T-cell (primary cell): ENCODE measurements around the gene SNED1. TPM values are rescaled to one million over a fixed set of nuclear protein-coding genes. Genes with fewer than 3 reads are reported as not detected.

Source experiments
- ATAC-seq, 4 experiments: fragments of 200-7000 bp in 3 of 4; fragments of 150-1000 bp in 1 of 4; cut with Tn5 transposase; replicated peaks in 1 of 4; 1 replicate in 3 of 4; 2 replicates in 1 of 4; pipeline ENCODE4 v1.10.0; 2021; ENCODE audit warnings: moderate library complexity in 3 of 4, mild to moderate bottlenecking in 2 of 4, moderate number of reproducible peaks in 1 of 4
- CTCF ChIA-PET, 2 donors: fragments of 300-600 bp; sonication (Branson Sonifier 250); formaldehyde crosslinking; loops; one replicate each; lab custom pipeline; 2022; ENCODE audit warnings: antibody characterized with exemption in 2 of 2; lab: Charles Lee
- POLR2A ChIA-PET, 2 donors: fragments of 300-600 bp; sonication (Branson Sonifier 250); formaldehyde crosslinking; loops; one replicate each; lab custom pipeline; 2022; ENCODE audit warnings: antibody characterized with exemption in 2 of 2; lab: Charles Lee
- DNase-seq, 35 experiments: peaks; one replicate each; pipeline versions ENCODE4 v3.0.0 to v3.0.0-alpha.2; 2013 to 2023
- H3K27ac ChIP-seq: one replicate; pipeline ENCODE4 v1.5.1; 2013; ENCODE audit warnings: low read length
- H3K27me3 ChIP-seq, 2 experiments: replicated peaks in 1 of 2; 1 replicate in 1 of 2; 2 replicates in 1 of 2; pipeline versions ENCODE4 v1.6.1 to v1.7.0; 2013; ENCODE audit warnings: low read length in 1 of 2, mixed read lengths in 1 of 2; ENCODE audit not compliant: control insufficient read depth in 2 of 2, insufficient read depth in 2 of 2; ENCODE audit errors: extremely low read depth in 1 of 2
- H3K36me3 ChIP-seq, 2 donors: 1 replicate in 1 of 2; 2 replicates in 1 of 2; pipeline versions ENCODE4 v1.6.1 to v1.7.0; 2013; ENCODE audit warnings: low read length in 1 of 2; ENCODE audit not compliant: control insufficient read depth in 2 of 2, insufficient read depth in 1 of 2; ENCODE audit errors: extremely low read depth in 1 of 2
- H3K4me1 ChIP-seq, 2 experiments: 1 replicate in 1 of 2; 2 replicates in 1 of 2; pipeline versions ENCODE4 v1.6.1 to v1.7.0; 2013; ENCODE audit warnings: low read length in 2 of 2, mixed read lengths in 1 of 2; ENCODE audit not compliant: insufficient read depth in 2 of 2, control insufficient read depth in 1 of 2; ENCODE audit errors: extremely low read depth in 1 of 2
- H3K4me3 ChIP-seq, 2 donors: 1 replicate in 1 of 2; 2 replicates in 1 of 2; pipeline versions ENCODE4 v1.5.1 to v1.7.0; 2013; ENCODE audit warnings: mild to moderate bottlenecking in 2 of 2, low read length in 1 of 2, moderate library complexity in 1 of 2; ENCODE audit not compliant: control insufficient read depth in 1 of 2; ENCODE audit errors: extremely low read depth in 1 of 2
- H3K9me3 ChIP-seq: 2 replicates; pipeline ENCODE4 v1.7.0; 2013
- H3K27ac Mint-ChIP-seq, 2 donors: one replicate each; pipeline ENCODE4 v1.8.0; 2020 to 2021; ENCODE audit warnings: mild to moderate bottlenecking in 2 of 2, mixed read lengths in 2 of 2
- H3K27me3 Mint-ChIP-seq, 2 donors: one replicate each; pipeline ENCODE4 v1.8.0; 2021 to 2022; ENCODE audit warnings: mixed read lengths in 2 of 2
- H3K36me3 Mint-ChIP-seq: one replicate; pipeline ENCODE4 v1.8.0; 2021; ENCODE audit warnings: mixed read lengths
- H3K4me1 Mint-ChIP-seq, 3 donors: one replicate each; pipeline ENCODE4 v1.8.0; 2020 to 2022; ENCODE audit warnings: mixed read lengths in 3 of 3, mild to moderate bottlenecking in 1 of 3
- H3K4me3 Mint-ChIP-seq, 3 donors: one replicate each; pipeline ENCODE4 v1.8.0; 2020 to 2022; ENCODE audit warnings: mild to moderate bottlenecking in 3 of 3, mixed read lengths in 3 of 3, moderate library complexity in 3 of 3
- H3K9me3 Mint-ChIP-seq, 3 donors: one replicate each; pipeline ENCODE4 v1.8.0; 2020 to 2022; ENCODE audit warnings: mixed read lengths in 3 of 3
- WGBS: methylation state at CpG from one replicate; pipeline ENCODE4 v1.1.5; 2013; ENCODE audit warnings: missing lambda C conversion rate; ENCODE audit not compliant: insufficient coverage; 5-methylcytosine and 5-hydroxymethylcytosine counted together
- total RNA-seq, 35 experiments: library from RNA in 6 of 35; stranded (reverse) in 6 of 35; fragments of 120-200 nt in 1 of 35; gene quantifications; one replicate each; pipeline versions ENCODE4 v1.2.1 to v1.2.4 and lab custom pipeline; 2013 to 2026

SNED1 gene
- total RNA-seq, 5 donors from 2014 or later (not counting 1 experiment from before 2014, with no cell fraction given): 37.7 to 82.5 (median 69.4) TPM

DNA sequence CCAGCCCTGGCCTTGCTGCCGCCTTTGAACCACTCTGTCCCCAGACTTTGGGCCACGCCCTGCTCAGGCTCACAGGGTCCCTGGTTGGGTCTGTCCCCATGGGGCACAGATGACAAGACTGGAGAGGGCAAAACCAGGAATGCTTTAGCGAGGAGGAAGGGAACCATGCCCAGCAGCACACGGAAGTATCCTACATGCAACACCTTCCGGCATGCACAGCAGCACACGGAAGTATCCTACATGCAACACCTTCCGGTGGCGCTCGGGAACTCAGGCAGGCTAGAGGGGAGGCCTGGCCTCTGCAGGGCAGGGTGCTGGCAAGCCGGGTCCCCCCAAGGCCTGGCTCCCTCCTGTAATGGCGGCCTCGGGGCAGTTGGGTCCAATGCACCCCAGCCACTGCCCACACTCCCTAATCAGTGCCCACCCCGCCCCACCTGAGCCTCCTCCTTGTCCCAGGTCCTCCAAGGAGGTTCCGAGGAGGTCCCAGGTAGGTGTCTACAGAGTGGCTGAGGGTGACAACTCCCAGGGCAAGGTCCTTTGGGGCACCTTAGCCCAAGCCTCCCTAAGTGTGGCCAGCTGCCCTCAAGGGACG is 33.6 kb upstream of the SNED1 start:
- Histone ChIP-seq H3K9me3 (no peaks in the 10 kb centered on the region), H3K27me3 (peaks cover 0 to 17% of the 10 kb centered on the region in 2 experiments), H3K27ac (no peak overlapping the region), H3K36me3 (no peaks in the 10 kb centered on the region), H3K4me3 (no peak overlapping the region), H3K4me1 (no peaks in the 10 kb centered on the region)
- CTCF ChIA-PET: no interaction called here
- 87% methylated on average over 9 of the region's 15 CpGs for WGBS
- Mint-ChIP-seq H3K9me3 (no peaks in the 10 kb centered on the region), H3K36me3 (no peaks in the 10 kb centered on the region), H3K4me1 (no peaks in the 10 kb centered on the region), H3K27me3 (peaks cover 0 to 2% of the 10 kb centered on the region in 2 donors), H3K27ac (no peak overlapping the region), H3K4me3 (no peak overlapping the region)
- POLR2A ChIA-PET: no interaction called here
- ATAC-seq (no peak), DNase-seq (peak in 1 of 35 experiments; percentile 3)

DNA sequence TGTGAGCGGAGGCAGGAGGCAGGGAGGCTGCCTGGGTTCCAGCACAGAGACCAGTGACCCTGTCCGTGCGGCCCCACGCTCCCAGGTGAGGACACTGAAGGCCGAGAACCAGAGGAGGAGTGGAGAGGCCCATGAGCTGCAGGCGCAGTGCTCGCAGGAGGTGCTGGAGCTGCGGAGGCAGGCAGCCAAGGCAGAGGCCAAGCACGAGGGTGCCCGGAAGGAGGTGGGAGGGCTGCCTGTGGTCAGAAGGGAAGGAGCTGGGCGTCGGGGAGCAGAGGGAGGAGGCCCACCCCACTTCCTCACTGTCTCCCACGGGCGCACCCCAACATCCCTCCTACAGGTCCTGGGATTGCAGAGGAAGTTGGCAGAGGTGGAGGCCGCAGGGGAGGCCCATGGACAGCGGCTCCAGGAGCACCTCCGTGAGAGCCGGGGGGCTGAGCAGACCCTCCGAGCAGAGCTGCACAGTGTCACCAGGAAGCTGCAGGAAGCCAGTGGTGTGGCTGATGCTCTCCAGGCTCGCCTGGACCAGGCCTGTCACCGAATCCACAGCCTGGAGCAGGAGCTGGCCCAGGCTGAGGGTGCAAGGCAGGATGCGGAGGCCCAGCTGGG is 33.0 kb upstream of the SNED1 start:
- CTCF ChIA-PET: no interaction called here
- Histone ChIP-seq H3K27me3 (peaks cover 0 to 17% of the 10 kb centered on the region in 2 experiments), H3K36me3 (no peaks in the 10 kb centered on the region), H3K4me3 (no peak overlapping the region), H3K27ac (no peak overlapping the region), H3K9me3 (no peaks in the 10 kb centered on the region), H3K4me1 (no peaks in the 10 kb centered on the region)
- WGBS: 71% methylated on average over 12 of the region's 22 CpGs
- ATAC-seq: no peak
- H3K36me3 Mint-ChIP-seq: no peaks in the 10 kb centered on the region
- no peaks in the 10 kb centered on the region for H3K4me1 Mint-ChIP-seq
- DNase-seq: no peak
- POLR2A ChIA-PET: no interaction called here
- no peaks in the 10 kb centered on the region for H3K27me3 Mint-ChIP-seq
- no peaks in the 10 kb centered on the region for H3K9me3 Mint-ChIP-seq
- no peak overlapping the region for H3K27ac Mint-ChIP-seq
- H3K4me3 Mint-ChIP-seq: no peak overlapping the region

DNA sequence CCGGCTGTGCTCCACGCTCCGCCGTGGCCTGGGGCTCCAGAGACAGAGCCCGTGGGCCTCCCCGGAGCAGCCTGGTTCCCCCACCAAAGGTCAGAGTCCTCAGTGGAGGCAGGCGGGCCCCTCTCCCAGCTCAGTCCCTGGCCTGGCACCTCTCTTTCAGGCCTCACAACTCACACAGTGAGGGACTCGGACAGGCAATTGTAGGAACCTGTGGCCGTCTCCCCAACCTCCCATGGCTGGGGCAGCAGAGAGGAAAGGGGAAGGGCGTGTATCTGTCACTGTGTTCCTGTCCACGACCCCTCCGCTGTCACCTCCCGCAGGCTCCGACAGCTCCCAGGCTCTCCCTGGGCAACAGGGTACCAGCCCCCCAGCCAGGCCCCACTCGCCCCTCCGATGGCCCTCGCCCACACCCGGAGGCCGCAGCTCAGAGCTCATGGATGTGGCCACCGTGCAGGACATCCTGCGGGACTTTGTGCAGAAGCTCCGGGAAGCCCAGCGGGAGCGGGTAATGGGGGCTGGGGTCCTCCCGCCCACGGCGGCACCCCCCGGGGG is 32.4 kb upstream of the SNED1 start:
- Histone ChIP-seq H3K27ac (no peak overlapping the region), H3K4me3 (no peak overlapping the region), H3K36me3 (no peaks in the 10 kb centered on the region), H3K4me1 (no peaks in the 10 kb centered on the region), H3K9me3 (no peaks in the 10 kb centered on the region), H3K27me3 (peaks cover 0 to 22% of the 10 kb centered on the region in 2 experiments)
- WGBS: 86% methylated on average over 24 of the region's 28 CpGs
- ATAC-seq (no peak), DNase-seq (no peak)
- ChIA-PET POLR2A (no interaction called here), CTCF (no interaction called here)
- Mint-ChIP-seq H3K27ac (no peak overlapping the region), H3K27me3 (no peaks in the 10 kb centered on the region), H3K4me3 (no peak overlapping the region), H3K4me1 (no peaks in the 10 kb centered on the region), H3K9me3 (no peaks in the 10 kb centered on the region), H3K36me3 (no peaks in the 10 kb centered on the region)

DNA sequence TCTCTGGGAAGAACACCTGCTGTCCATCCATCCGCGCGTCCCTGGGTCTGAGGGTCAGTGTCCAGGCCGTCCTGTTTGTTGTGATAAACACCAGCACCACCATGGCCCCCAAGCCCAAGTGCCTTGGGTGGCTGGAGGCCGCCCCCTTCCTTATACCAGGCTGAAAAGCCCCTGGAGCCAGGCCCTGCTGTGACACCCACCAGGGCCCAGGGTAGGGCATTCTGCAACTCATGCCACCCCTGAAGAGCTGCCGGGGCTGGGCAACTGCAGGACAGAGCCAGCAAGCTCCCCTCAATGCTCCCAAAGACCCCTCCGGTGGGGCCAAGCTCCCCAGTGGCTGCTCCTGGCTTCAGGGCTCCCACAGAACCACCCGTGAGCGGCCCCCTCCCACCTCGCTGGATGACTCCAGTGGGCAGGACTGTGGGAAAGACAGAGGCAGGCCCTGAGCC is 31.9 kb upstream of the SNED1 start:
- H3K9me3 Mint-ChIP-seq: no peaks in the 10 kb centered on the region
- H3K27me3 Mint-ChIP-seq: no peaks in the 10 kb centered on the region
- no peaks in the 10 kb centered on the region for H3K36me3 Mint-ChIP-seq
- H3K4me1 Mint-ChIP-seq: no peaks in the 10 kb centered on the region
- no peak overlapping the region for H3K27ac Mint-ChIP-seq
- no peaks in the 10 kb centered on the region for H3K36me3 ChIP-seq
- CTCF ChIA-PET: interaction anchor here in 1 of 2 donors (0.6 kb wide), 1 partner anchor 307 kb away, joined by 3 read pairs; no protein-coding TSS in a partner anchor
- H3K4me3 Mint-ChIP-seq: no peak overlapping the region
- DNase-seq (peak in 1 of 35 experiments; percentile 4), ATAC-seq (no peak)
- H3K27me3 ChIP-seq: peaks cover 0 to 27% of the 10 kb centered on the region in 2 experiments
- POLR2A ChIA-PET: no interaction called here
- H3K27ac ChIP-seq: no peak overlapping the region
- H3K4me1 ChIP-seq: no peaks in the 10 kb centered on the region
- H3K9me3 ChIP-seq: no peaks in the 10 kb centered on the region
- no peak overlapping the region for H3K4me3 ChIP-seq
- WGBS: 96% methylated on average over 9 of the region's 10 CpGs

DNA sequence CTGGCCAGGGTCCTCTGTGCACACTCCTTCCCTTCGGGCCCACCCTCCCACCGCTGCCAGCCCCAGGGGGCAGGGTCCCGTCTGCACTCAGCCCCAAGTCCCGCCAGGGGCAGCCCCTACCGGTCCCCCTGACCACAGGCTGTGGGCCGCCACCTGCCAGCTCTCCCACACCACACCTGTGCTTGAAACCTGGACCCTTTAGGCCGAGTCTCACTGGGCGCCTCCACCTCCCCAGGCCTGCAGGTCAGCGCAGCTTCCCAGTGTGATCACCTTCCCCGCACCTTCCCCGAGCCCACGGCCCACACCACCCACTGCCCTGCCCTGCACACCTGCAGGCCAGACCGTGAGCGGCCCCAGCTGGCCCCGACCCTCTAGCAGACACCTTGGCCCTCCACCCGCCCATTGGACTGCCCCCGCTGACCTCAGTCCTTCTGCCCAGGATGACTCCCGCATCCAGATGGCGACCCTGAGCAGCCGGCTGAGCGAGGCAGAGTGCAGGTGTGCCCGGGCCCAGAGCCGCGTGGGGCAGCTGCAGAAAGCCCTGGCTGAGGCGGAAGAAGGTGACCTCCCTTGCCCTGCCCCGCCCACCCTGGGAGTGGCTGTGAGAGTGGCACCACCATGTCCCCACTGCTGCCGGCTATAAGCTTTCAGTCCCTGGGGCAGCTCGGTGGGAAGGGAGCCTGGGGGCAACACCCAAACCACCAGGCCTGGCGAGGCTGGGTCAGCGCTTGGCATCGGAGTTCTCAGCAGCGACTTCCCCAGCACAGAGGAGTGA is 31.3 kb upstream of the SNED1 start:
- Mint-ChIP-seq H3K27ac (no peak overlapping the region), H3K36me3 (no peaks in the 10 kb centered on the region), H3K4me1 (no peaks in the 10 kb centered on the region), H3K9me3 (no peaks in the 10 kb centered on the region), H3K4me3 (no peak overlapping the region), H3K27me3 (peaks cover 0 to 3% of the 10 kb centered on the region in 2 donors)
- ChIA-PET CTCF (interaction anchor here in 1 of 2 donors (0.6 kb wide), 1 partner anchor 306 kb away, joined by 3 read pairs; no protein-coding TSS in a partner anchor), POLR2A (no interaction called here)
- Histone ChIP-seq H3K4me1 (no peaks in the 10 kb centered on the region), H3K36me3 (no peaks in the 10 kb centered on the region), H3K27me3 (peaks cover 0 to 27% of the 10 kb centered on the region in 2 experiments), H3K4me3 (no peak overlapping the region), H3K9me3 (no peaks in the 10 kb centered on the region), H3K27ac (no peak overlapping the region)
- ATAC-seq (no peak), DNase-seq (peak in 1 of 35 experiments; percentile 2)
- 83% methylated on average over 30 of the region's 32 CpGs for WGBS
